Activated naive CD4-positive, alpha-beta T cell treated with anti-CD3 and anti-CD28 coated beads, Interleukin-2, amount 50 U/mL, for 72 hours (primary cell): ENCODE results near the gene CASP9. TPM values are rescaled to one million over a fixed set of nuclear protein-coding genes. Genes with fewer than 3 reads are reported as not detected.
"Not testable (repeated sequence)": the region's sequence is repeated elsewhere in the genome, so short reads cannot be mapped to it uniquely, and the experiment has no call there.

Source experiments
- ATAC-seq, 2 donors: fragments of 150-1000 bp; cut with Tn5 transposase; 2 replicates each; pipeline ENCODE4 v1.10.0; 2021; ENCODE audit warnings: mild to moderate bottlenecking in 2 of 2, moderate library complexity in 2 of 2
- DNase-seq, 2 donors: peaks; one replicate each; pipeline ENCODE4 v3.0.0; 2021 to 2022; ENCODE audit warnings: low spot score in 2 of 2
- H3K27ac Mint-ChIP-seq, 2 donors: one replicate each; pipeline ENCODE4 v1.8.0; 2022; ENCODE audit warnings: mild to moderate bottlenecking in 2 of 2, mixed read lengths in 2 of 2
- H3K36me3 Mint-ChIP-seq, 2 donors: one replicate each; pipeline ENCODE4 v1.8.0; 2022; ENCODE audit warnings: mixed read lengths in 2 of 2
- H3K9me3 Mint-ChIP-seq, 2 donors: one replicate each; pipeline ENCODE4 v1.8.0; 2022; ENCODE audit warnings: mixed read lengths in 2 of 2
- total RNA-seq, 2 donors: library from RNA; stranded (reverse); gene quantifications; one replicate each; pipeline ENCODE4 v1.2.3, GENCODE V29; 2022

CASP9 gene
- total RNA-seq, 2 donors from 2014 or later: 12.0 to 16.9 TPM

DNA sequence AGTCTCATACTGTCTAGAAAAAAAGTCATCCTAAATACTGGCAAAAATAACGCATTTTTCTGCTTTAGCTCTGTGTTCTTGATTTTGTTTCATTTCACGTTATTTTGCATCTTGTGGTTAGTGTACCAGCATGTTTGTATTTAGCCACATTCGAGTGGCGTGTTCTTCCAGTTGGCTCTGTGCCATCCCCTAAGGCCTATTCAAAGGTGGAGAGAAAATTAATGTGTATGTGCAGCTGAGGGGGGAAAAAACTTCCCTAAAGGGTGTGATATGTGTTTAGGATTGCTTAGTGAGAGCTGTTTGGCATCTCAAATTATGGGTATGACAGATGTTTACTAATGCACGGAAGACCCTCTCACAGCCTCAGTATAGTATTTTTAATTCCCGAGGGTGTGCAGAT lies 14.8 kb upstream of the CASP9 start:
- peaks cover 4% of the 10 kb centered on the region in 2 donors for H3K36me3 Mint-ChIP-seq
- no peak overlapping the region for H3K27ac Mint-ChIP-seq
- no peak for DNase-seq
- no peaks in the 10 kb centered on the region for H3K9me3 Mint-ChIP-seq
- no peak for ATAC-seq

- Mint-ChIP-seq H3K9me3 (no peaks in the 10 kb centered on the region), H3K27ac (no peak overlapping the region), H3K36me3 (peaks cover 0 to 4% of the 10 kb centered on the region in 2 donors)
- ATAC-seq (no peak), DNase-seq (no peak)
These were observed 7.7 kb upstream of the CASP9 start for GRCh38 chr1:15531682-15532081.

GRCh38 chr1:15531003-15531402 lies 7.0 kb upstream of the CASP9 start:
- Mint-ChIP-seq H3K36me3 (no peaks in the 10 kb centered on the region), H3K27ac (no peak overlapping the region), H3K9me3 (no peaks in the 10 kb centered on the region)
- no peak for ATAC-seq
- DNase-seq: no peak

DNA sequence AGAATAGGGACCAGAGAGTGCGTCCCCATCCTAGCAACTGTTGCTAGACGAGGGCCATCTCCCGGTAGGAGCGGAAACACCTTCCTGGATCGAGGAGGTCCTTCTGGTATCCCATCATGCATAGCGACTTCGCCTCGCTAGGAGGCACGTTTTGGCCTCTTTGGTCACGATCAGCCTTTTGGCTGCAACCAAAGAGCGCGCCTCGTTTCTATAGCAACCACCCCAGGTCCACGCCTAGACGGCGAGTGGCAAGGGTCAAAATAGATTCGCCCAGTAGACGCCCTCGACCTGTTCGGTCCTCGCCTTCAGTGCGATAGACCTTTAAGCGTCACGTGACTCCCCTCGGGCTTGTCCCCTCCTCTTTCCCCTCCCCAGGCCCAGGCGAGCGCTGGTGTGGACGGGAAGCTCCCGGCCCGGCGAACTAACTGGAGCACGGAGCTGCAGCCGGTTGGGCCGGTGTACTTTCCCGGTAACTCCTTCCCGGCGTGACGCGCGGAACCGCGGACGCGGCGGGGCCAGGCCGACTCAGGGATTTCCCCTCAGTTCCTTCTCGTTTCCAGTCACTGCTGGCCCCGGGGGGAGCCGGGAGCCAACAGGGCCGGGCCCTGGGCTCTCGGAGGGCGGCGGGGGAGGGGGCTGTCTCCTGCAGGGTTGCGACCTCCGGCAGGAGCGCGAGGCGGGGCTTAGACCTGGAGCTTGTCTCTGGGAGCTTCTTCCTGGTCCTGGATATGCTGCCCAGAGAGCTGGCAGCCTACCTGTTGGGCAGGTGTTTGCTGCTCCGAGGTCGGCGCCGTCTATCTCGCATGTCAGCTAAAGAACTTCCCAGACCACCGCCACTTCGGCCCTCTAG lies 2.7 kb upstream of the CASP9 start, which contains the start of gene DNAJC16:
Gene DNAJC16 (plus strand): TSS at position 359 of the 850 bp plus-strand sequence. CDS start 2,258 bp downstream, outside the sequence.
- H3K9me3 Mint-ChIP-seq: no peaks in the 10 kb centered on the region
- peak within 1 kb of the TSS; percentile 97 to 98 for H3K27ac Mint-ChIP-seq
- ATAC-seq (peak; percentile 64 to 65), DNase-seq (peak; percentile 94 to 98)
- H3K36me3 Mint-ChIP-seq: no peaks in the 10 kb centered on the region

GRCh38 chr1:15526021-15526489 lies 2.0 kb upstream of the CASP9 start:
- ATAC-seq (no peak), DNase-seq (peak in 1 of 2 donors; percentile 20)
- no peaks in the 10 kb centered on the region for H3K36me3 Mint-ChIP-seq
- peak overlapping the region; percentile 97 to 98 for H3K27ac Mint-ChIP-seq
- no peaks in the 10 kb centered on the region for H3K9me3 Mint-ChIP-seq

GRCh38 chr1:15525050-15526020 lies 1.3 kb upstream of the CASP9 start:
- Mint-ChIP-seq H3K36me3 (no peaks in the 10 kb centered on the region), H3K9me3 (no peaks in the 10 kb centered on the region), H3K27ac (peak overlapping the region; percentile 97 to 99)
- no peak for DNase-seq
- peak; percentile 58 to 70 for ATAC-seq

DNA sequence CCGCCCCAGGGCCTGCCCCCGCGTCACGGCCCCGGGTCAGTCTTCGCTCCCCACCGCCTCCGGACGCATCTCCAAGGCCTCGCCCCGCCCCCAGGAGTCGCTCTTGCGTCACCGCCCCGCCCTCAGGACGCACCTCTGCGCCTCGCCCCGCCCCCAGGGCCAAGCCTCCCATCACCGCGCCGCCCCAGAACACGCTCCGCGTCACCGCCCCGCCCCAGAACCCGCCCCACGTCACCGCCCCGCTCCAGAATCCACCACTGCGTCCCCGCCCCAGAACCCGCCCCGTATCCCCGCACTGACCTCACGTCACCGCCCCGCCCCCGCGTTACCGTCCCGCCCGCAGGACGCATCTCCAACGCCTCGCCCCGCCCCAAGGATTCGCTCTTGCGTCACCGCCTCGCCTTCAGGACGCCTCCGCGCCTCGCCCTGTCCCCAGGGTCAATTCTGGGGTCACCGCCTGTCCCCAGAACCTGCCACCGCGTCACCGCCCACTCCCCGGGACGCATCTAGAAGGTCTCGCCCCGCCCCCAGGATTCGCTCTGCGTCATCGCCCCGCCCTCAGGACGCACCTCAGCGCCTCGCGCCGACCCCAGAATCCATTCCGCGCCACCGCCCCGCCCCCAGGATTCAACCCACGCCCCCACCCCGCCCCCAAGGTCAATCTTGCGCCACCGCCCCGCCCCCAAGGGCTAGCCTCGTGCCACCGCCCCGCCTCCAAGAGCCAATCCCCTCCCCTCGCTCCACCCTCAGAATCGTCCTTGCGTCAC lies 451 bp upstream of the CASP9 start:
- peak; percentile 56 to 65 for ATAC-seq
- Mint-ChIP-seq H3K27ac (peak overlapping the region; percentile 97 to 99), H3K36me3 (no peaks in the 10 kb centered on the region), H3K9me3 (no peaks in the 10 kb centered on the region)
- peak; percentile 99 for DNase-seq

- Mint-ChIP-seq H3K9me3 (no peaks in the 10 kb centered on the region), H3K36me3 (no peaks in the 10 kb centered on the region)
- no peak for ATAC-seq
These were observed 653 bp downstream of the CASP9 start for GRCh38 chr1:15523104-15524020.

GRCh38 chr1:15522551-15522950 lies 1.5 kb downstream of the CASP9 start:
- ATAC-seq (no peak), DNase-seq (no peak)
- Mint-ChIP-seq H3K27ac (no peak overlapping the region), H3K9me3 (no peaks in the 10 kb centered on the region), H3K36me3 (no peaks in the 10 kb centered on the region)

More at GRCh38 chr1:15523104-15524020, 653 bp downstream of the CASP9 start:
- no peak for DNase-seq
- peak overlapping the region; percentile 2 to 97 for H3K27ac Mint-ChIP-seq

GRCh38 chr1:15521206-15521906 lies 2.7 kb downstream of the CASP9 start:
- H3K27ac Mint-ChIP-seq: peak overlapping the region in 1 of 2 donors; percentile 26
- DNase-seq, ATAC-seq: not testable (repeated sequence)

DNA sequence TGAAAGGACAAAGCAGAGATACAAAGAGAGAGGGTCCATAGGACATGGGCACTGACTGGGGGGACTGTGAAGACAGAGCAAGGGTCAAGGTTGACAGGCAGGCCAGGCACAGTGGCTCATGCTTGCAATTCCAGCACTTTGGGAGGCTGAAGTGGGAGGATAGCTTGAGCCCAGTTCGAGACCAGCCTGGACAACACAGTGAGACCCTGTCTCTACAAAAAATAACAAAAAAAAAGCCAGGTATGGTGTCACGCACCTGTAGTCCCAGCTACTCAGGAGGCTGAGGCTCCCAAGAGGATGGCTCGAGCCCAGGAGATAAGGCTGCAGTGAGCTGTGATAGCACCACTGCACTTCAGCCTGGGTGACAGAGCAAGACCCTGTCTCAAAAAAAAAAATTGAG lies 4.4 kb downstream of the CASP9 start:
- H3K36me3 Mint-ChIP-seq: peaks cover 8 to 19% of the 10 kb centered on the region in 2 donors
- no peaks in the 10 kb centered on the region for H3K9me3 Mint-ChIP-seq
- ATAC-seq (no peak), DNase-seq (no peak)
- H3K27ac Mint-ChIP-seq: peak overlapping the region in 1 of 2 donors; percentile 44

More at GRCh38 chr1:15521206-15521906, 2.7 kb downstream of the CASP9 start:
- peaks cover 8 to 10% of the 10 kb centered on the region in 2 donors for H3K36me3 Mint-ChIP-seq
- H3K9me3 Mint-ChIP-seq: not testable (repeated sequence)

DNA sequence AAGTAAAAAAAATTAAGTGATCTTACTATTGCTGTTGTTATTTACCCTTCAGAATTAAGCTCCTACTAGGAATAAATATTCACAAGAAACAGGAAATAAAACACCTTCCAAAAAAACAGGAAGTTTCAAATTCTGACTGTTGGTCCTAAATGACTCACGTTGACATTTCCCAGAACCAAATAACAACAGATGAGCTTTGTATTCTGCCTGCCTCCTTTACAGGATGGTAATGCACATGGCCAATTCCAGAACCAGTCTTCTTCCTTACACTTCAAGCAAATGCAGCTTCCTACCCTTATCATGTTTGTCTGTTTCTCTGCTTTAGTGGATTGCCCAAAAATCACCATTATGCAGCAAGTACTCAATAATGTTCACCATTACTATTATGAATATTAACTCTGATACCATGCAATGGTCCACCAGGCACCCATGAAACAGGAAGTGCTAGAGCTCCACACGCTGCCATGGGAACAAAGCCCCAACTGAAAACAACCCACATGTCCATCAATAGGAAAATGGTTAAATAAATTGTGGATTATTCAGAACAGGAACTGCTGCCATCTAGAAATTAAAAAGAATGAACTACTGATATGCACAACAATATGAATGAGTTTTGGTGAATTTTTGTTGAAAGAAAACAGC lies 8.9 kb downstream of the CASP9 start:
- H3K27ac Mint-ChIP-seq: peak overlapping the region in 1 of 2 donors; percentile 92
- peak in 1 of 2 donors; percentile 54 for ATAC-seq
- H3K9me3 Mint-ChIP-seq: no peaks in the 10 kb centered on the region
- peaks cover 8 to 19% of the 10 kb centered on the region in 2 donors for H3K36me3 Mint-ChIP-seq
- DNase-seq: no peak

DNA sequence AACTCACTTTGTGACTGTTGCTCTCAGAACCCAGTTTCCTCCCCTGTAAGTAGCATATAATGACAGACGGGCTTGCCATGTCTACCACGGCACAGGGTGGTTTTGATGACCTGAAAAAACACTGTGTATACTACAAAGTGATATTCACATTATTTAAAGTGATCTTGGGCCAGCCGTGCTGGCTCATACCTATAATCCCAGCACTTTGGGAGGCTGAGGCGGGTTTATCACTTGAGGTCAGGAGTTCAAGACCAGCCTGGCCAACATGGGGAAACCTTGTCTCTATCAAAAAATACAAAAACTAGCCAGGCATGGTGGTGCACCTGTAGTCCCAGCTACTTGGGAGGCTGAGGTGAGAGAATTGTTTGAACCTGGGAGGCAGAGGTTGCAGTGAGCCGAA lies 9.5 kb downstream of the CASP9 start:
- peaks cover 8 to 19% of the 10 kb centered on the region in 2 donors for H3K36me3 Mint-ChIP-seq
- not testable (repeated sequence) for H3K9me3 Mint-ChIP-seq, ATAC-seq, DNase-seq
- H3K27ac Mint-ChIP-seq: peak overlapping the region in 1 of 2 donors; percentile 87

DNA sequence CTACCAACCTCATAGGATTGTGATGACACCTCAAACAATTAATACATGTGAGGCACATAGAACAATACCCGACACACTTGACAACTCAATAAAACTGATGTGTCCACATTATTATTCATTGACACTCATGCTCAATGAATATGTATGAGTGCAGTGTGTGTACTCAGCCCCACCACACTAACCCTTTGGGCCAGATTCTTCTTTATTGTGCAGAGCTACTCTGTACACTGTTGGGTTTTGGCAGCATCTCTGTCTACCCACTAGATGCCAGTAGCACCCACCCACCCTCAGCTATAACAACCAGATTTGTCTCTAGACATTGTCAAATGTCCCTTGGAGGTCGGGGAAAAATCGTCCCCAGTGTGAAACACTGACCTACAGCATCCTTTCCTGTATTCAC lies 10.1 kb downstream of the CASP9 start:
- Mint-ChIP-seq H3K36me3 (peaks cover 8 to 19% of the 10 kb centered on the region in 2 donors), H3K9me3 (no peaks in the 10 kb centered on the region), H3K27ac (peak overlapping the region in 1 of 2 donors; percentile 87)
- no peak for DNase-seq
- ATAC-seq: no peak
